Activated T-cell treated with anti-CD3 and anti-CD28 coated beads, Interleukin-2, amount 50 U/mL, for 24 hours (primary cell): ENCODE results near the gene GRM4.

Source experiments
- DNase-seq: peaks from one replicate; pipeline ENCODE4 v3.0.0-alpha.2; 2020
- H3K27ac Mint-ChIP-seq: 2 replicates; pipeline ENCODE4 v1.8.0; 2020; ENCODE audit warnings: mild to moderate bottlenecking, mixed read lengths
- H3K27me3 Mint-ChIP-seq: 2 replicates; pipeline ENCODE4 v1.8.0; 2020; ENCODE audit warnings: mixed read lengths
- H3K36me3 Mint-ChIP-seq: 2 replicates; pipeline ENCODE4 v1.8.0; 2020; ENCODE audit warnings: low read depth, mixed read lengths
- H3K4me1 Mint-ChIP-seq: 2 replicates; pipeline ENCODE4 v1.8.0; 2020; ENCODE audit warnings: low read depth, mixed read lengths
- H3K4me3 Mint-ChIP-seq: 2 replicates; pipeline ENCODE4 v1.8.0; 2020; ENCODE audit warnings: mild to moderate bottlenecking, moderate library complexity, mixed read lengths
- H3K9me3 Mint-ChIP-seq: 2 replicates; pipeline ENCODE4 v1.8.0; 2020; ENCODE audit warnings: mixed read lengths

GRM4 gene

DNA sequence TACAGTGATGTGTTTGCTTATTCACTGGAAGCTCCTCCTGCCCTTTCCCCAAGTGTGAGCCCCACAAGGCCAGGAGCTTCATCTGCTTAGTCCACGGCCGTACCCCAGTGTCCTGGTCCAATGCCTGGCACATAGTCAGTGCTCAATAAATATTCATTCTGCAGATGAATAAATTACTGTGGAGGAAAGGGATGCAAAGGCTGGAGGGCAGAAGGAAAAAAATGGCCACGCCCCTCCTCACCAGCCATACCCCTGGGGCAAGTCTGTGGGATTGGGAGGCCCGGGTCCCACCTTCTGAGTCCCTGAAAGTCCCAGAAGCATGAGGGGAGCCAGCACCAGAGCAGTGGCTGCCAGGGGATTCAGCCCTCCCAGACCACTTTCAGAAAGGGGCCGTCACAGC lies 65.5 kb downstream of the GRM4 start:
- H3K27ac Mint-ChIP-seq: no peak overlapping the region
- no peaks in the 10 kb centered on the region for H3K36me3 Mint-ChIP-seq
- DNase-seq: no peak
- no peaks in the 10 kb centered on the region for H3K9me3 Mint-ChIP-seq
- no peaks in the 10 kb centered on the region for H3K4me1 Mint-ChIP-seq
- H3K4me3 Mint-ChIP-seq: no peak overlapping the region
- H3K27me3 Mint-ChIP-seq: no peaks in the 10 kb centered on the region

DNA sequence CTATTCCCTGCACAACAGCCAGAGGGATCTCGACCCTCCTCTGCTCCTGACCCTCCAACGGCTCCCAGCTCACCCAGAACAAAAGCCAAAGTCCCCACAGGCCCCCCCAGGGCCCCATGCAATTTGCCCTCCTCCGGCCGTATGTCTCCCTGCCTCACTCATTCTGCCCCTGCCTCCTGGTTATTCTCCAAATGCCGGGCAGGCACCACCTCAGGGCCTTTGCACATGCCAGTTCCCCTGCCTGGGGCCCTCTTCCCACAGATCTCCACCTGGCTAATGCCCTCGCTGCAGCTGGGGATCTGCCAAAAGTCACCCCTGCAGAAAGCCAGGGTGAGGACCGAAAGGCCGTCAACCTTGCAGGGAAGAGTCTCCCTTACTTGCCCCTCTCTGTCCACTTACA lies 66.0 kb downstream of the GRM4 start:
- H3K9me3 Mint-ChIP-seq: no peaks in the 10 kb centered on the region
- no peak overlapping the region for H3K4me3 Mint-ChIP-seq
- H3K36me3 Mint-ChIP-seq: no peaks in the 10 kb centered on the region
- no peaks in the 10 kb centered on the region for H3K27me3 Mint-ChIP-seq
- no peak for DNase-seq
- H3K27ac Mint-ChIP-seq: no peak overlapping the region
- H3K4me1 Mint-ChIP-seq: no peaks in the 10 kb centered on the region

DNA sequence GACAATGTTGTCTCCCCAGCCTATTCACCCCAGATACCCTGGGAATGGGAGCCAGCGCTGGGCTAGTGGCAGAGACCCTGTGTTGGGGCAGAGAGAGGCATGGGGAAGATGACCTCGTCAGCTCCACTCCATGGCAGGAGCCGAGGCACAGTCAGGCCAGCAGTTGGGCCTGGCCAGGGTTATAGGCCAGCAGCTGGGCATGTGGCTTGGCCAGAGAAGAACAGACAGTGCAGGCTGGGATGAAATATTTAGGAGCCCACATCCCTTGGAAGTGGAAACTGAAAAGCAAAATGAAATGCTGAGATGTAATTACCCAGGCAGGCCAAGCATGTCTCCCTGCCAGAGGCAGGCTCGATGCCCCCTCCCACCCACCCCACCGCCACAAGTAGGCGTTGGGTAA lies 70.0 kb downstream of the GRM4 start:
- no peak overlapping the region for H3K27ac Mint-ChIP-seq
- H3K4me1 Mint-ChIP-seq: no peaks in the 10 kb centered on the region
- DNase-seq: no peak
- no peaks in the 10 kb centered on the region for H3K9me3 Mint-ChIP-seq
- H3K4me3 Mint-ChIP-seq: no peak overlapping the region
- no peaks in the 10 kb centered on the region for H3K36me3 Mint-ChIP-seq
- no peaks in the 10 kb centered on the region for H3K27me3 Mint-ChIP-seq

DNA sequence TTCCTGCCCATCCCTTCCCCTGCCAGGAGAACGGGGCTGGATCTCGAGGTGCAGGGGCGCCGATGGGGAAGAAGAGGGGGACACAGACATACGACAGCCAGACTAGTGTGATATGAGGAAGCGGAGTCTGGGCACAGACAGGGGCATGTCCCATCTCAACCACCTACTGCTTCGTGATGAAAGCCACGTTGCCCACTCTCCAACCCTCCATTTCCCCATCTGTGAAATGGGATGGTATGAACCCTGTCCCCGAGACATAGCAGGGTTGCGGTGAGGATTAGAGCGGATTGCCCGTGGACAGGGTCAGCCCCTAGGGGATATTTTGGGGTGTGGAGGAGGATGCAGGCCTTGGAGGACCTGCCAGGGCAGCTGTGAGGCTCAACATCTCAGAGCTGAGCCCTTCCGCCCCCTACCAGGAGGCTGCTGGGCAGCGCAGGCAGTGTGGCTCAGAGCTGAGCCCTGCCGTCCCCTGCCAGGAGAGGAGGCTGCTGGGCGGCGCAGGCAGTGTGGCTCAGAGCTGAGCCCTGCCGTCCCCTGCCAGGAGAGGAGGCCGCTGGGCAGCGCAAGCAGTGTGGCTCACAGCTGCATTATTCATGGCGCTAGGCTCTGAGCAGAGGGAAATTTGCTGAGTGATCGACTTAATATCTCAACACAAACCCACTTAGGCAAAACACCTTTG lies 71.7 kb downstream of the GRM4 start:
- Mint-ChIP-seq H3K9me3 (no peaks in the 10 kb centered on the region), H3K36me3 (no peaks in the 10 kb centered on the region)
- no peak for DNase-seq

DNA sequence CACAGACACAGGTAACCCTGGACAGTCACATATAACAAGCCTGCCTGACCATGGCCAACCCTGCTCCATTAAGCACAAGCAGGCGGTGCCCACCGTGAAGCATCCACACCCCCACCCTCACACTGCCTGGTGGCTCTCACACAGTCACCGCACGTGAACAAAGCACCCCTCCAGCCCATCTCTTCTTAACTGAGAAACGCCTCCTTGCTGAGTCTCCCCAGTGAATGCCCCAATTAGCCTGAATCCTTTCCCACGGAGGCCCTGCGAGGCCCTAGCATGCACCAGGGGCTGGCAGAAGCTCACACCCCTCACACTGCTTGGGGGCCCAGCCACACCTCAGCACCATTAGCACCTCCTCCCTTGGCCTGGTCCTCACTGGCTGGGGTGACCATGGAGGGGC lies 72.3 kb downstream of the GRM4 start:
- no peak overlapping the region for H3K27ac Mint-ChIP-seq
- no peaks in the 10 kb centered on the region for H3K4me1 Mint-ChIP-seq
- H3K36me3 Mint-ChIP-seq: no peaks in the 10 kb centered on the region
- no peaks in the 10 kb centered on the region for H3K9me3 Mint-ChIP-seq
- H3K4me3 Mint-ChIP-seq: no peak overlapping the region
- DNase-seq: no peak
- H3K27me3 Mint-ChIP-seq: no peaks in the 10 kb centered on the region

More for the DNA sequence above, 71.7 kb downstream of the GRM4 start:
- Mint-ChIP-seq H3K27ac (no peak overlapping the region), H3K27me3 (no peaks in the 10 kb centered on the region), H3K4me3 (no peak overlapping the region), H3K4me1 (no peaks in the 10 kb centered on the region)

DNA sequence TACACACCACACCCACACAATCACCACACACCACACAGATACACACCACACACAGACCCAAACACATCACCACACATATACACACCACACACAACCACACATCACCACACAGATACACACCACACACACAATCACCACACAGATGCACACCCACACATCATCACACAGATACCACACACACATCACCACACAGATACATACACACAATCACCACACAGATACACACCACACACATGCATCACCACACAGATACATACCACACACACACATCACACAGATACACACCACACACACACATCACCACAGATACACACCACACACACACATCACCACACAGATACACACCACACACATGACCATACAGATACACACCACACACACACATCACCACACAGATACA lies 73.2 kb downstream of the GRM4 start:
- Mint-ChIP-seq H3K36me3 (no peaks in the 10 kb centered on the region), H3K27me3 (no peaks in the 10 kb centered on the region), H3K9me3 (no peaks in the 10 kb centered on the region), H3K27ac (no peak overlapping the region), H3K4me3 (no peak overlapping the region), H3K4me1 (no peaks in the 10 kb centered on the region)
- DNase-seq: no peak

DNA sequence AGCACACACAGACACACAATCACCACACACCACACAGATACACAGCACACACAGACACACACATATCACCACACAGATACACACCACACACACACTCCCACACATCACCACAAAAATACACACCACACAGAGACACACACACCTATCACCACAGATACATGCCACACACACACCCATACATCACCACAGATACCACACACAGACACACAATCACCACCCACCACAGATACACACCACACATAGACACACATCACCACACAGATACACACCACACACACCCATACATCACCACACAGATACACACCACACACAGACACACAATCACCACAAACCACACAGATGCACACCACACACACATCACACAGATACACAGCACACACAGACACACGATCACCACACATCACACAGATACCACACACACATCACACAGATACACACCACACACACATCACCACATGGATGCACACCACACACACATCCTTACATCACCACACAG lies 74.0 kb downstream of the GRM4 start:
- Mint-ChIP-seq H3K27me3 (no peaks in the 10 kb centered on the region), H3K27ac (no peak overlapping the region), H3K4me1 (no peaks in the 10 kb centered on the region), H3K9me3 (no peaks in the 10 kb centered on the region), H3K4me3 (no peak overlapping the region), H3K36me3 (no peaks in the 10 kb centered on the region)
- DNase-seq: no peak

DNA sequence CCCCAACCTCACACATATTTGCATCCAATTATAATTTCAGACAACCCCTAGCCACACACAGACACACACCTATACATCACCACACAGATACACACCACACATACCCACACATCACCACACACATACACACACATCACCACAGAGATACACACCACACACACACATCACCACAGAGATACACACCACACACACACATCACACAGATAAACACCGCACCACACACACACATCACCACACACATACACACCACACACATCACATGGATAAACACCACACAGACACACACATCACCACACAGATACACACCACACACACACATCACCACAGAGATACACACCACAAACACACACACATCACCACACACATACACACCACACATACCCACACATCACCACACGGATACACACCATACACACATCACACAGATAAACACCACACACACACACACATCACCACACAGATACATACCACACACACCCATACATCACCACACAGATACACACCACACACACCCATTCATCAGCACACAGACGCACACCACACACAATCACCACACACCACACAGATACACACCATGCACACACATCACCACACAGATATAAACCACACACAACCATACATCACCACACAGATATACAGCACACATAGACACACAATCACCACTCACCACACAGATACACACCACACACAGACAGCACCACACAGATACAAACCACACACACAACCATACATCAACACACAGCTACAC lies 74.6 kb downstream of the GRM4 start:
- no peaks in the 10 kb centered on the region for H3K4me1 Mint-ChIP-seq
- peaks cover 2% of the 10 kb centered on the region for H3K27me3 Mint-ChIP-seq
- H3K36me3 Mint-ChIP-seq: no peaks in the 10 kb centered on the region
- no peaks in the 10 kb centered on the region for H3K9me3 Mint-ChIP-seq
- H3K4me3 Mint-ChIP-seq: no peak overlapping the region
- H3K27ac Mint-ChIP-seq: no peak overlapping the region
- no peak for DNase-seq

DNA sequence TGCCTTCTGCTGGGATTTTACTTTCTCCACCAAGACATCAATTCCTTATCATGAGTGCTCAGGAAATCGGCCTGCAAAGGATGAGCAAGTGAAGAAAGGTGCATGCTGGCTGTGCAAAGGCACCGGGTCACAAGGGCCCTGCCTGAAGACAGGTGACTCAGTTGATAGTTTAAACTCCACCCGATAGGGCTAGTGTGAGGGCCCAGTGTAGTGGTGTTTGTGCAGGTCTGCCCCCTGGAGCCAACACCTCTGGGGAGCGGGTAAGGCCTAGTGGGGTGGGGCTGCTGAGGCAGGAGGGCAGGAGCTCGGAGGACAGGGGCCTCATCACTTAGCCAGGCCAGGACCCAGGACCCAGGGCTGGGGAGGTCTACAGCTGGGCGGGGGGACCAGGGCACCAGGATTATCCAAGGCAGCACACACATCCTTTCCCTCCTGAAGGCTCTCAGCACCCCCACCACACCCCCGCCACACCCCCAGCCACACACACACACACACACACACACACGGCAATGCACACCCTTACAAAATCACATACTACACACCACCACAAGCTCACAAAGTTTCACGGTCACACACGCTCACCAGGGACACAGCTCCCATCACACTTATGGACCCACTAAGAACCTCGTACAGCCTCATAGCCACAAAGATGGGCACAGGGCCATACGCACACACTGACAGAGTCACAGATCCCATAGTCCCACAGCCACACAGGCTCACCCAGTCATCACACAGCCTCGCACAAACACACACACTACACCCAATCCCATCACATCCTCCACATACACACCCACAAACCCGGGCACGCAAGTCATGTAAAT lies 75.4 kb downstream of the GRM4 start:
- Mint-ChIP-seq H3K27me3 (peaks cover 4% of the 10 kb centered on the region), H3K9me3 (no peaks in the 10 kb centered on the region), H3K36me3 (no peaks in the 10 kb centered on the region), H3K4me1 (no peaks in the 10 kb centered on the region), H3K4me3 (no peak overlapping the region), H3K27ac (no peak overlapping the region)
- DNase-seq: no peak

DNA sequence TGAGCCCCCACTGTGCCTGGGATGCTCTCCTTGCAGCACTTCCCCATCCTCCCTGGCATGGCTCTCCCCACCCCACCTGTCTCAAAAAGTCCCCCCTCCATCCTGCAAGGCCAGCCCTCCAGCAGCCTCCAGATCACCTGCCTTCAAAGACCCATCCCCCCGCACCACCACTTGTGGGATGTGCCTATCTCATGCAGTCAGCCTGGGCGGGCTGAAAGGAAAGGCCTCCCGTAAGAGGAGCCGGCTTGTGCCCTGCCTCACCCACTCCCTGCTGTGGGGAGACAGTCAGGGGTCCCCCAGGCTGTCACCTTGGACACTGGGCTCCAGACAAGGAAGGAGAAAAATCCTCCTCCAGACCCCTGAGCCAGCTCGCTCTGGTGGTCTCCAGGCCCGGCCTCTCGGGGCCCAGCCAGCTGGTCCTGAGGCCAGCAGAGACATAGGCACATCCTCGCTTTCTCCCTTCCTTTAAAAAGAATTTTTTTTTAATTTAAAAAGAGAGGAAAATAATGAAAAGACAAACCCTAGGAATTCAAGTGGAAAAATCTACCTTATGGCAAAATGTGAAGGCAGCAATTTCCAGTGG lies 77.3 kb downstream of the GRM4 start:
- no peak overlapping the region for H3K27ac Mint-ChIP-seq
- DNase-seq: no peak
- peaks cover 14% of the 10 kb centered on the region for H3K27me3 Mint-ChIP-seq
- no peaks in the 10 kb centered on the region for H3K4me1 Mint-ChIP-seq
- no peaks in the 10 kb centered on the region for H3K9me3 Mint-ChIP-seq
- H3K36me3 Mint-ChIP-seq: no peaks in the 10 kb centered on the region
- H3K4me3 Mint-ChIP-seq: no peak overlapping the region

DNA sequence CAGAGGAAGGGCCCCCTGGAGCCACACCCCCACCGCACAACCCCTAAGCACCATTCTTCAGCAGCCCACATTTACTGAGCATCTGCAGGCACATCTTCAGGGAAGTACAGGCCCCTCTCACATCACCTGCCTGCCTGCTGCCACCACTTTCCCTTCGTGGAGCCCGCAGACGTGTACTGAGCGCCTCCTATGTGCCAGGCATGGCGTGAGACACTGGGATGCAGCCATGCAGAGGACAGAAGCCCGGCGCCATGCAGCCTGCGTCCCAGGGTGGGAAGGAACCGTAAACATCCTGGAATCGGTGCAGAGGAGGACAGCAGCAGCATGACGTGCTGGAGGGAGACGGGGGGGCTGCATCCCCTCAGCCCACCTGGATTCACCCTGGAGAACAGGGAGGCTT lies 78.1 kb downstream of the GRM4 start:
- no peak for DNase-seq
- H3K4me1 Mint-ChIP-seq: no peaks in the 10 kb centered on the region
- H3K27ac Mint-ChIP-seq: no peak overlapping the region
- H3K9me3 Mint-ChIP-seq: no peaks in the 10 kb centered on the region
- peaks cover 15% of the 10 kb centered on the region for H3K27me3 Mint-ChIP-seq
- no peaks in the 10 kb centered on the region for H3K36me3 Mint-ChIP-seq
- H3K4me3 Mint-ChIP-seq: no peak overlapping the region

DNA sequence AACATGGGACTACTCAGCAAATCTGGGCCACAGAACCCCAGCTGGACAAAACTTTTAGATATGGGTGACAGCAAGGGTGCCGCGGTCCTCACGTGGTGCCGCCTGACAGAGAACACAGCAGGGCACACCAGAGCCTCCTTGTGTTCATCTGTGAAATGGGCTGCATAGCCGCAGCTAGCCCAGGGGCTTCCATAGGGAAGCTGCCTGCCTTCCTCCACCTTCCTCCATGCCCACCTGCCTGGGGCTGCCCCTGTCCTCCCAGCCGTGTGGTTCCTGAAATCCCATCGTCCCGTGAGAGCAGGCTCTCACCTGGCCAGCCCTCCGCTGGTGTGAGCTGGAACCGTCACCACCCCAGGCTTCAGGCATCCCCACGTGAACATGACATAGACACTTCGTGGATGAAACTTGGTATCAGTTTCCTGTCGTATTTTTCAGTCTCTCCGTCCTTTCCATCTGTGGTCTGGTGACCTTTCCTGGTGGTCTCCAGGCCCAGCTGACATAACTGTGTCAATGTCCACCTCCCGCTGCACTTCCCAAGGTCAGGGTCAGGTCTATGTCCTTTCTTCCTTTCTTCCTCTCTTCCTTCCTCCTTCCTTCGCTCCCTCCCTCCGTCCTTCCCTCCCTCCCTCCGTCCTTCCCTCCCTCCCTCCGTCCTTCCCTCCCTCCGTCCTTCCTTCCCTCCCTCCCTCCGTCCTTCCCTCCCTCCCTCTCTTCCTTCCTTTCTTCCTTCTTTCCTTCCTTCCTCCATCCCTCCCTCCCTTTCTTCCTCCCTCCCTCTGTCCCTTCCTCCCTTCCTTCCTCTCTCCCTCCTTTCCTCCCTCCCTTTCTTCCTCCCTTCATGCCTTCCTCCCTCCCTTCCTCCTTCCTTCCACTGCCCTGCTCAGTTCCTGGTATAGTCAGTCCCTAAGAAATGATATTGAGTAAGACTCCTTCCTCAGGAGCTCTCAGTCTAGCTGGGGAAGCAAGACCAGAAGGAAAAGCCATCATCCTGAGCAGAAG lies 78.8 kb downstream of the GRM4 start:
- Mint-ChIP-seq H3K27me3 (peaks cover 15% of the 10 kb centered on the region), H3K36me3 (no peaks in the 10 kb centered on the region), H3K4me1 (no peaks in the 10 kb centered on the region), H3K9me3 (no peaks in the 10 kb centered on the region), H3K4me3 (no peak overlapping the region), H3K27ac (no peak overlapping the region)
- DNase-seq: no peak

DNA sequence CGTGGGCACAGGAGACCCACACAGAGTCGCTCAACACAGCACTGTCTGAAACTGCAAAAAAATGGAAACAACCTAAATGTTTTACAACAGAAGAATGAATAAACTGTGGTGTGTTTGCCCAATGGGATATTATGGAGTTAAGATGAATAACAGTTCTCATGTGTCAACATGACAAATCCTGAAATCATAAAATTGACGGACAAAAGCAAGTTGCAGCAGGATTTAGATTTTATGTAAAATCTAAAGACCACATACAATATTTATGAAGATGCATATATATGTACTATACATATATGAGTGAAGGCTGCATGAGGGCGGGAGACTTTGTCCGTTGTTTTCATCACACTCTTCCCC lies 79.7 kb downstream of the GRM4 start:
- no peak overlapping the region for H3K4me3 Mint-ChIP-seq
- H3K27me3 Mint-ChIP-seq: peaks cover 15% of the 10 kb centered on the region
- no peak for DNase-seq
- H3K27ac Mint-ChIP-seq: no peak overlapping the region
- H3K36me3 Mint-ChIP-seq: no peaks in the 10 kb centered on the region
- no peaks in the 10 kb centered on the region for H3K9me3 Mint-ChIP-seq
- no peaks in the 10 kb centered on the region for H3K4me1 Mint-ChIP-seq
